GM18507 (cell line): ENCODE measurements around the gene RRP36.
A peak's percentile ranks its signal among the peaks of the same experiment; 100 is the strongest.

ENCODE experiments used
- DNase-seq: peaks from one replicate; pipeline ENCODE4 v3.0.0; 2011; ENCODE audit warnings: low read depth; ENCODE audit not compliant: insufficient read length; ENCODE audit errors: extremely low spot score
- FAIRE-seq: peaks from 2 replicates; lab custom pipeline; 2011; peaks lifted over from hg19 to GRCh38; lab: Jason Lieb, UNC

The RRP36 gene

GRCh38 chr6:43060034-43060754, 38.8 kb downstream of the RRP36 start:
- DNase-seq (no peak), FAIRE-seq (no peak)

- DNase-seq = no peak
- FAIRE-seq = no peak
Measured at GRCh38 chr6:43060755-43061633, 39.6 kb downstream of the RRP36 start.

- DNase-seq = no peak
- no peak for FAIRE-seq
Measured at GRCh38 chr6:43061861-43062260, 40.4 kb downstream of the RRP36 start.

GRCh38 chr6:43062818-43063217, 41.4 kb downstream of the RRP36 start:
- no peak for DNase-seq
- no peak for FAIRE-seq

- DNase-seq (peak; percentile 32), FAIRE-seq (peak; percentile 85)
Measured at GRCh38 chr6:43070028-43070632, 48.7 kb downstream of the RRP36 start.

GRCh38 chr6:43074847-43075669, 53.6 kb downstream of the RRP36 start:
- no peak for DNase-seq
- FAIRE-seq = no peak

GRCh38 chr6:43075670-43076463, 54.4 kb downstream of the RRP36 start, which contains the start of gene PTK7:
PTK7 (plus strand) TSS chr6:43076314; CDS start chr6:43076489, 175 bp downstream.
- no peak for DNase-seq
- FAIRE-seq = no peak

GRCh38 chr6:43076464-43077332, 55.3 kb downstream of the RRP36 start:
- FAIRE-seq (no peak), DNase-seq (no peak)

- FAIRE-seq (no peak), DNase-seq (no peak)
Measured at GRCh38 chr6:43077333-43077809, 55.9 kb downstream of the RRP36 start.

GRCh38 chr6:43077981-43078511, 56.6 kb downstream of the RRP36 start:
- no peak for FAIRE-seq
- DNase-seq = no peak

- no peak for DNase-seq
- no peak for FAIRE-seq
Measured at GRCh38 chr6:43078691-43079090, 57.3 kb downstream of the RRP36 start.
